HG02981 (cell line): ENCODE data around the gene ZNF512B.

Experiments
- ATAC-seq: cut with Tn5 transposase; IDR thresholded peaks from one replicate; pipeline ENCODE4 v1.9.1; 2021; ENCODE audit warnings: mild to moderate bottlenecking, moderate library complexity; ENCODE audit not compliant: unreplicated experiment

The ZNF512B gene

GRCh38 chr20:63951398-63952209 lies 18.1 kb downstream of the ZNF512B start:
- ATAC-seq = no peak

- ATAC-seq = no peak
Observed at GRCh38 chr20:63950701-63951397, 18.9 kb downstream of the ZNF512B start.

DNA sequence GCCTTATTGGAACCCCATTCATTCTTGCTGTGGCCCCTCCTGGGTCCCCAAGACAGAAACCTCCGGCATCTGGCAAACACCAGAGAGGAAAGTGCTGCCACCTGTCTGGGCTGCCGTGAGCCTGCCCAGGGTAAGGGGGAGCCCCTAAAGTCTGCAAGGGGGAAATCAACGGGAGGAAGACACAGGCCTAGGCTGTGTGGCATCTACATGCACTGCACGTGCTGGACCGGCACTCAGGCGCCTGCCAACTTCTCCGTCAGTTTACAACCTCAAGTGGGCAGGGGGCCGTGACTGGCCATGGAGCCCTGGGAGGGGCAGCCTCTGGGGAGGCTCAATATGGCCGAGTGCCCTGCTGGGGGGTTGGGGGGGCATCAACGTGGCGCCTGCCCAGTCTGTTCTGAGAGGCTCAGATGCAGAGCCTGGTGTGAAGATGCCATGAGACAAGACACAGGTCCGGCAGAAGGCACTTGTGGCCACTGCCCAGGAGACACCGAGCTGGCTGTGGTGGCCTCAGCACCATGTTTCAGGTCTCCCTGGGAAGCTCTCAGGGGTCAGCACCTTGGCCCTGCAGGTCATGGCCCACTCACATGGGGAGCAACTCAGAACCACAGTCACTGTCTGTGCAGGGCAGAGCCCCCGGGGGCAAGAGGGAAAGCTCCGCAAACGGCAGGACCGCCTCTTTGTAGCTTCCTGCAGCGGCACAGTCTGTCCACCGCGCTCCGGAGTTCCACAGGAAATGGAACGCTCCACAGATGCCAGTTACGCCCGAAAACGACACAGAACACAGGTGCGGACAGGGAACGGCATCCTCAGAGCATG lies 21.9 kb downstream of the ZNF512B start:
- no peak for ATAC-seq

GRCh38 chr20:63946986-63947637 lies 22.6 kb downstream of the ZNF512B start:
- ATAC-seq = no peak

GRCh38 chr20:63945921-63946920 lies 23.5 kb downstream of the ZNF512B start:
- ATAC-seq = no peak

GRCh38 chr20:63945031-63945658 lies 24.6 kb downstream of the ZNF512B start:
- no peak for ATAC-seq

GRCh38 chr20:63944078-63944941 lies 25.4 kb downstream of the ZNF512B start:
- ATAC-seq = no peak

DNA sequence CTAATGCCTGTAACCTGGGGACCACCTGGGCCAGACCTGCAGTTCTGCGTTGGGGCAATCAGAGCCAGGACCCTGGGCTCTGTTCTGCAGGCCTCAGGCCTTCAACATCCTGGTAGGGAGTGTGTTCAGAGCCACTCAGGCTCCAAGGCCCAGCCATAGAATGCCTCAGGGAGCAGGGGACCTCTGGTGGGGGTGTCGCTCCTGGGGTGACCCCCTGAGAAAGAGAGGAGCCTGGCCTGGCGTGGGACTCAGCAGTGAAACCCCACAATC lies 26.0 kb downstream of the ZNF512B start:
- ATAC-seq = no peak

DNA sequence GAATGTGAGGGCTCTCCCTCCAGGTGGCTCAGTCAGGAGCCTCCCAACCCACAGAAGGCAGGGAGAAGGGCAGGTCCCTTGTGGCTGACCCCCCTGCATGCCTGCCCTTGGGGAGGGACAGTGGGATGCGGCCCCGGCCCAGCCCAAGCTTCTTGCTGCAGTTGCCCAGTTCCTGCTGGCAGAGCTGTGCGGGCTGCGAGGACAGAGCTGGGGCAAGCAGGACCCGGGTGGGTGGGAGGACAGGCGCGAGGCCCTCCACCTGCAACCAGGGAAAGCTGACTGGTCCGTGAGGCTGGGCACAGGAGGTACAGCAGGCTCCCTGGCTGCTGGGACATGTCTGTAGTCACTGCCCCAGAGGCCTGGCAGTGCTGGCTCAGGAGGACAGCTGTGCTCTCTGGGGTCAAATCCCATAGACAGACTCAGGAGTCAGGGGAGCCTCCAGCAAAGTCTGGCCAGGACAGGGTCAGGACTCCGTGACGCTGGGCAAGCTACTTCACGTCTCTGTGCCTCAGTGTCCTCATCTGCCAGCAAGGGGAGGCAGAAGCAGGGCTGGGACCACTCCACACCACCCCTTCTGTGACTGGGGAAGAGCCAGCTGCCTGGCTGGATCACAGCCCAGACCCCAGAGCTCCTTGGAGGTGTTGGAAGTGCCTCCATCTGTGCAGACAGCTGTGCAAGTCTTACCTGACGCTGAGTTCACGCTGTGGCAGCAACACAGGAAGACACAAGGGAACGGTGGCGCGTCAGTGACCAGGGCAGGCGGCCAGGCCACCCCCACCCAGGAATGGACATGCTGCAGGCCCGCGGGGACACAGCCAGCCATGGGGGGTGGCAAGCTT lies 26.5 kb downstream of the ZNF512B start:
- no peak for ATAC-seq

DNA sequence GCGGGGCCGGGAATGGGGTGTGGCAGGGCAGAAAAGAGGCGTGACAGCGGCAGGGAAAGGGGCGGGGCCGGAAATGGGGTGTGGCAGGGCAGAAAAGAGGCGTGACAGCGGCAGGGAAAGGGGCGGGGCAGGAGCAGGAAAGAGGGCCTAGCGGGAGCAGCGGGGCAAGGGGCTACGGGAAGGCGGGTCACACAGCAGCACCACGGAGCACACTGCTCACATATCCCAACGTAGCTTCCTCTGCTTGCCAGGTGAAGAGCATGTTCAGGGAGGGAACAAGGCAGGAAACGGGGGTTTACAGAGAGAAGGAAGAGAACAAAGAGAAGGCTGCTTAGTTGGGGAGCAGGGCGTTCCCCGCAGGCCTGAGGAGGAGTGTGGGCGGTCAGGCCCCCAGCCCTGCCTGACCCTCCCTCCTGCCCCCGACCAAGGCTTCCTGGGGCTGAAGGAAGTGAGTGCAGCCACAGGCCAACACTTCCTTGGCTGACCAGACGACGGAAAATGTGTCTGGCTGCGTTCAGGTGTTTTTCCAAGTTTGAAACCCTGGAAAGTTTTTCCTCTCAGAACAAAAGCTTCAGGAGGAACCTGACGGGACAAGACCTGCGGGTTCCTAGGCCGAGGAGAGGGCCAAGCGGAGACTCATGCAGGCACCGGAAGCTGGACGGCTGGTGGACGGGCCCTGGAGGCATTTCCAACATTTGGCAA lies 27.3 kb downstream of the ZNF512B start:
- no peak for ATAC-seq

- ATAC-seq = no peak
Observed at GRCh38 chr20:63941282-63942081, 28.2 kb downstream of the ZNF512B start.

- ATAC-seq = no peak
Observed at GRCh38 chr20:63940472-63941266, 29.1 kb downstream of the ZNF512B start.

GRCh38 chr20:63940071-63940471 lies 29.7 kb downstream of the ZNF512B start:
- no peak for ATAC-seq

- ATAC-seq = no peak
Observed at GRCh38 chr20:63939061-63939935, 30.4 kb downstream of the ZNF512B start.

DNA sequence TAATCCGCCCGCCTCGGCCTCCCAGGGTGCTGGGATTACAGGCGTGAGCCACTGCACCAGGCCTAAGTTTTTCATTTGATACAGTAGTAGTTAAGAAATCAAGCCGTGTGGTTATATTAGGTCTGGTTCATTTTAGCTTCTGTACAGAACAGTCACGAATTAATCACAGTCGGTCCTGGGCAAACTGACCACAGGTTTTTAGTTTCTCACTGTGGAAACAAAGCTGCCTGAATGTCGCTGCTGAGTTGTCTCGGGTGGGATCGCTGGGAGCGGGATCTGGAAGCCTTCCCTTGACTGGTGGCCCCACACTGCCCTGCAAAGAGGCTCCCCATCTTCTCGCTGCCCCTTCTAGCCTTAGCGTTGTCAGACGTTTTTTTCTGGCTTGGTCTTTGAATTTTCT lies 32.1 kb downstream of the ZNF512B start:
- no peak for ATAC-seq
